Right lobe of liver (tissue), 6 donors: ENCODE measurements around the gene CACNA1C. TPM values are rescaled to one million over a fixed set of nuclear protein-coding genes. Genes with fewer than 3 reads are reported as not detected.

Experiments used
- ATAC-seq, 4 donors: fragments of 200-7000 bp; cut with Tn5 transposase; one replicate each; pipeline ENCODE4 v1.9.1; 2020; ENCODE audit warnings: mild to moderate bottlenecking in 4 of 4, moderate library complexity in 4 of 4
- DNase-seq, 3 donors: peaks; one replicate each; pipeline ENCODE4 v3.0.0-alpha.2; 2020
- H3K27ac ChIP-seq, 3 donors: fragments of 200-600 bp; one replicate each; pipeline ENCODE4 v1.8.0; 2022
- H3K27me3 ChIP-seq, 2 donors: fragments of 200-600 bp; one replicate each; pipeline ENCODE4 v1.8.0; 2022
- H3K36me3 ChIP-seq, 4 donors: fragments of 200-600 bp; sonication (generic) in 1 of 4; one replicate each; pipeline versions ENCODE4 v1.5.1 to v1.8.0; 2017 to 2022; ENCODE audit warnings: control low read depth in 1 of 4
- H3K4me1 ChIP-seq, 4 donors: fragments of 200-600 bp; sonication (generic) in 1 of 4; one replicate each; pipeline versions ENCODE4 v1.5.1 to v1.8.0; 2017 to 2022; ENCODE audit warnings: control low read depth in 1 of 4
- H3K4me3 ChIP-seq, 3 donors: fragments of 200-600 bp; one replicate each; pipeline ENCODE4 v1.8.0; 2022
- H3K9me3 ChIP-seq, 4 donors: fragments of 200-600 bp; sonication (generic) in 1 of 4; one replicate each; pipeline versions ENCODE4 v1.5.1 to v1.8.0; 2017 to 2022; ENCODE audit warnings: control low read depth in 1 of 4
- CTCF ChIP-seq, 4 donors: fragments of 200-600 bp in 3 of 4; fragments of 450-650 bp in 1 of 4; IDR thresholded peaks; one replicate each; pipeline versions ENCODE4 v1.5.1 to v1.8.0; 2016 to 2022; ENCODE audit warnings: antibody characterized with exemption in 4 of 4, mild to moderate bottlenecking in 2 of 4
- POLR2A ChIP-seq: fragments of 450-650 bp; IDR thresholded peaks from one replicate; pipeline ENCODE4 v1.6.1; 2017; ENCODE audit warnings: antibody characterized with exemption, mild to moderate bottlenecking
- WGBS: methylation state at CpG from one replicate; pipeline ENCODE4 v1.1.6; 2018; ENCODE audit warnings: low coverage, low lambda C conversion rate; ENCODE audit not compliant: insufficient coverage; ENCODE audit errors: missing lambda C conversion rate; 5-methylcytosine and 5-hydroxymethylcytosine counted together
- intact Hi-C, 2 donors: fragments of 100-400 bp; cut with DNase I; formaldehyde crosslinking; loops; one replicate each; pipeline versions ENCODE4 v1.11.2 to v1.14.1; 2022
- total RNA-seq, 6 experiments: library from RNA; depleted of rRNA in 2 of 6; stranded (reverse); fragments of >200 nt in 2 of 6; fragmentation: NEBNext Ultra II Directional in 3 of 6; extraction: Animal tissue kit (Norgen Biotek cat#: 25700) in 3 of 6; gene quantifications; one replicate each; pipeline versions ENCODE4 v1.1.0 to v1.2.4, GENCODE V29; 2016 to 2023
- donor health status: DM: no; HTN: yes; CAD: no.
- donor health status: DM: no; HTN: no; CAD: no.
- donor health status: DM: no; HTN: no; CAD: no.
- donor health status: DM: no; HTN: yes; CAD: no.
- donor health status: DM: no; HTN: yes; CAD: no.

Gene CACNA1C
- total RNA-seq, 6 experiments from 2014 or later = 0.18 to 1.0 (median 0.57) TPM

- no peak overlapping the region for H3K4me3 ChIP-seq
- ATAC-seq = no peak
- 24% methylated on average over 3 of the region's 3 CpGs for WGBS
- H3K27ac ChIP-seq = no peak overlapping the region
- DNase-seq = no peak
- no peaks in the 10 kb centered on the region for H3K4me1 ChIP-seq
- no peak for TF ChIP-seq POLR2A
- H3K27me3 ChIP-seq = no peaks in the 10 kb centered on the region
- H3K36me3 ChIP-seq = no peaks in the 10 kb centered on the region
- intact Hi-C loops = no loop called here
- no peaks in the 10 kb centered on the region for H3K9me3 ChIP-seq
Measured at GRCh38 chr12:2562400-2562799, 509.6 kb downstream of the CACNA1C start.

- no peak for TF ChIP-seq CTCF (IDR thresholded peaks at IDR 0.05)
- TF ChIP-seq POLR2A = no peak
- Histone ChIP-seq H3K36me3 (no peaks in the 10 kb centered on the region), H3K4me3 (no peak overlapping the region), H3K4me1 (no peaks in the 10 kb centered on the region), H3K27ac (no peak overlapping the region), H3K27me3 (no peaks in the 10 kb centered on the region), H3K9me3 (no peaks in the 10 kb centered on the region)
- WGBS = 82% methylated on average over 2 of the region's 6 CpGs
- intact Hi-C loops = no loop called here
- no peak for ATAC-seq
- no peak for DNase-seq
Measured at GRCh38 chr12:2563709-2564108, 510.9 kb downstream of the CACNA1C start.

- Histone ChIP-seq H3K36me3 (no peaks in the 10 kb centered on the region), H3K27ac (no peak overlapping the region), H3K4me3 (no peak overlapping the region), H3K9me3 (no peaks in the 10 kb centered on the region), H3K4me1 (no peaks in the 10 kb centered on the region), H3K27me3 (no peaks in the 10 kb centered on the region)
- DNase-seq = no peak
- 40% methylated on average over 1 of the region's 12 CpGs for WGBS
- ATAC-seq = no peak
- no peak for TF ChIP-seq POLR2A
- TF ChIP-seq CTCF (IDR thresholded peaks at IDR 0.05) = no peak
- intact Hi-C loops = no loop called here
Measured at GRCh38 chr12:2566161-2566560, 513.4 kb downstream of the CACNA1C start.

GRCh38 chr12:2567711-2568110 lies 514.9 kb downstream of the CACNA1C start:
- TF ChIP-seq CTCF (IDR thresholded peaks at IDR 0.05) (no peak), POLR2A (no peak)
- no peak for ATAC-seq

GRCh38 chr12:2570562-2570961 lies 517.8 kb downstream of the CACNA1C start:
- Histone ChIP-seq H3K4me3 (no peak overlapping the region), H3K27ac (no peak overlapping the region), H3K27me3 (no peaks in the 10 kb centered on the region), H3K9me3 (no peaks in the 10 kb centered on the region), H3K36me3 (no peaks in the 10 kb centered on the region), H3K4me1 (no peaks in the 10 kb centered on the region)
- TF ChIP-seq POLR2A (no peak), CTCF (IDR thresholded peaks at IDR 0.05) (no peak)
- no peak for ATAC-seq
- DNase-seq = no peak
- intact Hi-C loops = no loop called here
- 44% methylated on average over 7 of the region's 7 CpGs for WGBS

More at GRCh38 chr12:2567711-2568110, 514.9 kb downstream of the CACNA1C start:
- no peaks in the 10 kb centered on the region for H3K36me3 ChIP-seq
- H3K4me3 ChIP-seq = no peak overlapping the region
- DNase-seq = no peak
- WGBS = 78% methylated on average over 4 of the region's 4 CpGs
- no peaks in the 10 kb centered on the region for H3K27me3 ChIP-seq
- H3K9me3 ChIP-seq = no peaks in the 10 kb centered on the region
- H3K4me1 ChIP-seq = no peaks in the 10 kb centered on the region
- H3K27ac ChIP-seq = no peak overlapping the region
- intact Hi-C loops = no loop called here
